Trophoblast cell (in vitro differentiated cells and primary cell): Measurements from ENCODE around the gene ATXN7.

Source experiments
- DNase-seq, 2 donors: peaks; one replicate each; pipeline ENCODE4 v3.0.0-alpha.2; 2016
- H2AFZ ChIP-seq: 2 replicates; pipeline ENCODE4 v1.6.1; 2013; ENCODE audit warnings: low read length, moderate library complexity, mild to moderate bottlenecking; ENCODE audit not compliant: insufficient read depth, poor library complexity
- H2AK5ac ChIP-seq: 2 replicates; pipeline ENCODE4 v1.6.1; 2013; ENCODE audit warnings: mild to moderate bottlenecking, low read length
- H2BK120ac ChIP-seq: 2 replicates; pipeline ENCODE4 v1.6.1; 2013; ENCODE audit warnings: low read length, mild to moderate bottlenecking, moderate library complexity; ENCODE audit not compliant: insufficient read depth, poor library complexity
- H2BK12ac ChIP-seq: 2 replicates; pipeline ENCODE4 v1.6.1; 2013; ENCODE audit warnings: mild to moderate bottlenecking, low read length, moderate library complexity
- H2BK5ac ChIP-seq: 2 replicates; pipeline ENCODE4 v1.6.1; 2013; ENCODE audit warnings: low read length, low read depth, moderate library complexity, mild to moderate bottlenecking; ENCODE audit not compliant: poor library complexity
- H3K14ac ChIP-seq: 2 replicates; pipeline ENCODE4 v1.6.1; 2013; ENCODE audit warnings: mild to moderate bottlenecking, low read length
- H3K18ac ChIP-seq: 2 replicates; pipeline ENCODE4 v1.6.1; 2013; ENCODE audit warnings: mild to moderate bottlenecking, low read length
- H3K23ac ChIP-seq: 2 replicates; pipeline ENCODE4 v1.6.1; 2013; ENCODE audit warnings: low read length
- H3K27ac ChIP-seq: 2 replicates; pipeline ENCODE4 v1.5.1; 2013; ENCODE audit warnings: low read depth, mild to moderate bottlenecking, inconsistent platforms, low read length, moderate library complexity
- H3K27me3 ChIP-seq: 2 replicates; pipeline ENCODE4 v1.6.1; 2013; ENCODE audit warnings: inconsistent platforms, mild to moderate bottlenecking, low read length, moderate library complexity; ENCODE audit not compliant: insufficient read depth
- H3K36me3 ChIP-seq, 2 experiments: 1 replicate in 1 of 2; 2 replicates in 1 of 2; pipeline ENCODE4 v1.6.1; 2013; ENCODE audit warnings: low read length in 2 of 2, mild to moderate bottlenecking in 2 of 2, moderate library complexity in 1 of 2; ENCODE audit not compliant: insufficient read depth in 2 of 2, control insufficient read depth in 1 of 2
- H3K4ac ChIP-seq: 2 replicates; pipeline ENCODE4 v1.6.1; 2013; ENCODE audit warnings: low read depth, mild to moderate bottlenecking, low read length, moderate library complexity
- H3K4me1 ChIP-seq, 2 experiments: 1 replicate in 1 of 2; 2 replicates in 1 of 2; pipeline ENCODE4 v1.6.1; 2013; ENCODE audit warnings: low read length in 2 of 2, mild to moderate bottlenecking in 2 of 2, moderate library complexity in 1 of 2; ENCODE audit not compliant: insufficient read depth in 2 of 2, control insufficient read depth in 1 of 2
- H3K4me2 ChIP-seq: 2 replicates; pipeline ENCODE4 v1.6.1; 2013; ENCODE audit warnings: inconsistent platforms, mild to moderate bottlenecking, low read length, moderate library complexity
- H3K4me3 ChIP-seq: 2 replicates; pipeline ENCODE4 v1.5.1; 2013; ENCODE audit warnings: mild to moderate bottlenecking, low read depth, low read length, inconsistent platforms
- H3K79me1 ChIP-seq: one replicate; pipeline ENCODE4 v1.6.1; 2013; ENCODE audit warnings: low read length
- H3K79me2 ChIP-seq: 2 replicates; pipeline ENCODE4 v1.6.1; 2013; ENCODE audit warnings: low read length, mild to moderate bottlenecking; ENCODE audit not compliant: control insufficient read depth, insufficient read depth, poor library complexity
- H3K9ac ChIP-seq: 2 replicates; pipeline ENCODE4 v1.6.1; 2013; ENCODE audit warnings: mild to moderate bottlenecking, low read length
- H3K9me3 ChIP-seq: 2 replicates; pipeline ENCODE4 v1.6.1; 2013; ENCODE audit warnings: low read depth, mild to moderate bottlenecking, control low read depth, inconsistent platforms, low read length; ENCODE audit not compliant: insufficient read depth
- H4K12ac ChIP-seq: 2 replicates; pipeline ENCODE4 v1.6.1; 2013; ENCODE audit warnings: low read depth, mild to moderate bottlenecking, low read length, moderate library complexity
- H4K8ac ChIP-seq: 2 replicates; pipeline ENCODE4 v1.6.1; 2013; ENCODE audit warnings: low read depth, mild to moderate bottlenecking, low read length, moderate library complexity
- H4K91ac ChIP-seq: one replicate; pipeline ENCODE4 v1.6.1; 2013; ENCODE audit warnings: low read depth, mild to moderate bottlenecking, low read length, moderate library complexity
- WGBS: extraction: QIAGEN DNeasy Blood & Tissue Kit; methylation state at CpG from one replicate; pipeline ENCODE4 v1.1.7; 2013; ENCODE audit warnings: missing lambda C conversion rate; ENCODE audit not compliant: insufficient read length, insufficient coverage; ENCODE audit errors: extremely low coverage; 5-methylcytosine and 5-hydroxymethylcytosine counted together

The ATXN7 gene

DNA sequence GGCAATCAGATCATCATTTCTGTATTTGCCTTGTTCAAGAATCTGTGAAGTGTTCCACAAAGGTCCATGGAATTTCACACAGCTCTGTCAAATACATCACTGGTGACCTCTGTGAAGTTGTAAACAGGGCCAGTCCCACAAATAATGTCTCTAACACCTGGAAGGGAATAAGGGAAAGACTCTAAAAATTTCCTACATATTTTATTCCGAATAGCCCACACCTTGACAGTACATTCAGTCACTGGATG lies 44.6 kb upstream of the ATXN7 start, which contains the start of gene C3orf49:
TSS of gene C3orf49 (plus strand) at position 149 of the 248 bp plus-strand sequence. CDS start 173 bp downstream, outside the sequence.
- H2BK12ac ChIP-seq = no peak within 1 kb of the TSS
- no peak within 1 kb of the TSS for H3K27ac ChIP-seq
- H3K4me3 ChIP-seq = no peak within 1 kb of the TSS
- H3K4ac ChIP-seq = no peak within 1 kb of the TSS
- H4K8ac ChIP-seq = no peak within 1 kb of the TSS
- H3K14ac ChIP-seq = no peak within 1 kb of the TSS
- H4K12ac ChIP-seq = no peak within 1 kb of the TSS
- no peak within 1 kb of the TSS for H2BK120ac ChIP-seq
- H4K91ac ChIP-seq = no peak within 1 kb of the TSS
- H3K9me3 ChIP-seq = no peaks in the 10 kb centered on the region
- no peaks in the 10 kb centered on the region for H3K79me2 ChIP-seq
- no peak within 1 kb of the TSS for H2BK5ac ChIP-seq
- no peak within 1 kb of the TSS for H3K4me2 ChIP-seq
- no peak within 1 kb of the TSS for H3K9ac ChIP-seq
- no CpG with 5 or more reads among the region's 1 CpG for WGBS
- no peaks in the 10 kb centered on the region for H3K36me3 ChIP-seq
- no peak within 1 kb of the TSS for H2AK5ac ChIP-seq
- no peak within 1 kb of the TSS for H3K18ac ChIP-seq
- DNase-seq = no peak
- H3K4me1 ChIP-seq = no peaks in the 10 kb centered on the region
- no peaks in the 10 kb centered on the region for H3K27me3 ChIP-seq
- no peak within 1 kb of the TSS for H2AFZ ChIP-seq
- H3K79me1 ChIP-seq = no peaks in the 10 kb centered on the region
- no peak within 1 kb of the TSS for H3K23ac ChIP-seq

DNA sequence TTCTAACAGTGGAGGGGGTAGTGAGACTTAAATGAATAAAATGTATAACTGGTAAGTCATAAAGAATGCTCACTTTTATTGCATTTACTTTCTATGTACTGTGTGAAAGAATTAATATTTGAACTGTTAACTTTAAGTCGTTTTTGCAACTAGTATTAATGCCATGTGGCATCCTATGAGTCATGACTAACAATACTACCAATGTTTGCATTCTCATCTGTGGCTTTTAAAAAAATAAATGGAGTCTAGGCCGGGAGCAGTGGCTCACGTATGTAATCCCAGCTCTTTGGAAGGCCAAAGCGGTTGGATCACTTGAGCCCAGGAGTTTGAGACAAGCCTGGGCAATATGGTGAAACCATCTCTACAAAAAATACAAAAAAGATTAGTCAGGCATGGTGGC lies 39.4 kb upstream of the ATXN7 start:
- Histone ChIP-seq H3K18ac (no peak overlapping the region), H2BK120ac (no peak overlapping the region), H3K36me3 (peaks cover 2 to 3% of the 10 kb centered on the region in 2 experiments), H3K9ac (no peak overlapping the region), H3K14ac (no peak overlapping the region), H3K79me2 (no peaks in the 10 kb centered on the region), H3K4me1 (no peaks in the 10 kb centered on the region), H2BK12ac (no peak overlapping the region), H4K8ac (no peak overlapping the region), H2AFZ (no peak overlapping the region), H2AK5ac (no peak overlapping the region), H3K79me1 (no peaks in the 10 kb centered on the region), H4K12ac (no peak overlapping the region), H3K27me3 (no peaks in the 10 kb centered on the region), H3K27ac (no peak overlapping the region), H3K4ac (no peak overlapping the region), H2BK5ac (no peak overlapping the region), H3K4me3 (no peak overlapping the region), H3K23ac (no peak overlapping the region), H3K4me2 (no peak overlapping the region), H3K9me3 (no peaks in the 10 kb centered on the region), H4K91ac (no peak overlapping the region)
- DNase-seq = no peak
- WGBS = no CpG with 5 or more reads among the region's 4 CpGs

DNA sequence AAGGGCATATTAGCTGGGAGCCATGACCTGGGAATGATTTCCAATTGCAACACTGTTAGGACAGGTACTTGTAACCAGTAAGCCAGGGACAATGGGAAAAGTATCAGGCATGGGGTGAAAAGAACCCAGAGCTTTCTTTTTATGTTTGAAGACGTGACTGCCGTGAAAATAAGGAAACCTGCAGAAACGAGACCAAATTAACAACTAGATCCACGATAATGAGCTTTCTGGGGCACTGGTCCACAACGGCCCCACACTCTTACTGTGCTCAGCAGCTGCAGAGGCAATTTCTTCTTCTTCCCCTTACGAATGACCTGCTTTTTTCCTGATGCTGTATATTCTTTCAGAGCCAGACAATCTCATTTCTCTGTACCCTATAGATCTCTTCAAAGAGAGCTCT lies 33.1 kb upstream of the ATXN7 start:
- no CpG with 5 or more reads among the region's 6 CpGs for WGBS
- H2BK5ac ChIP-seq = no peak overlapping the region
- H2BK12ac ChIP-seq = no peak overlapping the region
- H2AFZ ChIP-seq = no peak overlapping the region
- no peak overlapping the region for H3K4me2 ChIP-seq
- no peak overlapping the region for H3K27ac ChIP-seq
- no peaks in the 10 kb centered on the region for H3K9me3 ChIP-seq
- DNase-seq = no peak
- no peak overlapping the region for H3K9ac ChIP-seq
- H3K36me3 ChIP-seq = peaks cover 7 to 9% of the 10 kb centered on the region in 2 experiments
- H3K14ac ChIP-seq = no peak overlapping the region
- H3K27me3 ChIP-seq = no peaks in the 10 kb centered on the region
- no peaks in the 10 kb centered on the region for H3K79me1 ChIP-seq
- no peak overlapping the region for H3K23ac ChIP-seq
- no peak overlapping the region for H4K91ac ChIP-seq
- H4K8ac ChIP-seq = no peak overlapping the region
- no peak overlapping the region for H3K4ac ChIP-seq
- H2BK120ac ChIP-seq = no peak overlapping the region
- H3K4me1 ChIP-seq = no peaks in the 10 kb centered on the region
- no peaks in the 10 kb centered on the region for H3K79me2 ChIP-seq
- H2AK5ac ChIP-seq = no peak overlapping the region
- no peak overlapping the region for H4K12ac ChIP-seq
- no peak overlapping the region for H3K18ac ChIP-seq
- H3K4me3 ChIP-seq = no peak overlapping the region

DNA sequence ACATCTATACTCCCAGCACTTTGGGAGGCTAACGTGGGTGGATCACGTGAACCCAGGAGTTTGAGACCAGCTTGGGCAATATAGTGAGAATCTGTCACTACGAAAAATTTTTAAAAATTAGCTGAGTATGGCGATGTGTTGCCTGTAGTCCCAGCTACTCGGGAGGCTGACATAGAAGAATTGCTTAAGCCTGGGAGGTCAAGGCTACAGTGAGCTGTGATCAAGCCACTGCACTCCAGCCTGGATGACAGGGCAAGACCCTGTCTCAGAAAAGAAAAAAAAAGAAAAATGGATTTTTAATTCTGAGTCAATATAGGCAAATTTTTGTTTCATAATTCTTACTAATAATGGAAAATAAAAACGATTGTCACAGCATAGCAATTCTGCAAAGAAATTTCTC lies 31.3 kb upstream of the ATXN7 start:
- H3K4me2 ChIP-seq = no peak overlapping the region
- WGBS = no CpG with 5 or more reads among the region's 6 CpGs
- DNase-seq = no peak
- no peak overlapping the region for H2AFZ ChIP-seq
- H3K36me3 ChIP-seq = peaks cover 7 to 9% of the 10 kb centered on the region in 2 experiments
- H2AK5ac ChIP-seq = no peak overlapping the region
- no peaks in the 10 kb centered on the region for H3K79me1 ChIP-seq
- H3K27me3 ChIP-seq = no peaks in the 10 kb centered on the region
- no peaks in the 10 kb centered on the region for H3K9me3 ChIP-seq
- H3K23ac ChIP-seq = no peak overlapping the region
- H3K18ac ChIP-seq = no peak overlapping the region
- no peak overlapping the region for H3K14ac ChIP-seq
- H3K9ac ChIP-seq = no peak overlapping the region
- H3K4me1 ChIP-seq = no peaks in the 10 kb centered on the region
- H4K12ac ChIP-seq = no peak overlapping the region
- no peak overlapping the region for H3K4me3 ChIP-seq
- H4K91ac ChIP-seq = no peak overlapping the region
- no peak overlapping the region for H3K27ac ChIP-seq
- no peak overlapping the region for H2BK12ac ChIP-seq
- H3K79me2 ChIP-seq = no peaks in the 10 kb centered on the region
- no peak overlapping the region for H2BK5ac ChIP-seq
- no peak overlapping the region for H2BK120ac ChIP-seq
- H4K8ac ChIP-seq = no peak overlapping the region
- no peak overlapping the region for H3K4ac ChIP-seq
